HCT116 (cell line): ENCODE measurements around the gene MEX3B.

Source experiments
- ATF3 ChIP-seq: IDR thresholded peaks from 2 replicates; pipeline ENCODE4 v1.6.1; 2012
- CTCF ChIP-seq, 3 experiments: fragments of 200-600 bp in 1 of 3; sonication (generic) in 1 of 3; IDR thresholded peaks in 2 of 3; conservative IDR thresholded peaks in 1 of 3; 2 replicates each; pipeline ENCODE4 v1.5.1; 2012 to 2017; ENCODE audit warnings: low read depth in 2 of 3, low read length in 2 of 3, antibody characterized with exemption in 1 of 3, borderline replicate concordance in 1 of 3, control low read depth in 1 of 3, mild to moderate bottlenecking in 1 of 3, mixed read lengths in 1 of 3, mixed run types in 1 of 3, moderate library complexity in 1 of 3; ENCODE audit not compliant: insufficient read depth in 1 of 3
- EZH2 ChIP-seq: fragments of 200-600 bp; sonication (generic); IDR thresholded peaks from 2 replicates; pipeline ENCODE4 v1.6.1; 2017; ENCODE audit warnings: antibody characterized with exemption, mixed run types
- EZH2phosphoT487 ChIP-seq: fragments of 200-600 bp; IDR thresholded peaks from 2 replicates; pipeline ENCODE4 v1.6.1; 2018; ENCODE audit warnings: antibody characterized with exemption, borderline replicate concordance
- FOSL1 ChIP-seq: IDR thresholded peaks from 2 replicates; pipeline ENCODE4 v1.6.1; 2012; ENCODE audit warnings: low read depth
- JUND ChIP-seq: IDR thresholded peaks from 2 replicates; pipeline ENCODE4 v1.6.1; 2012
- MAX ChIP-seq: IDR thresholded peaks from 2 replicates; pipeline ENCODE4 v1.6.1; 2012
- POLR2A ChIP-seq: IDR thresholded peaks from 2 replicates; pipeline ENCODE4 v1.7.0; 2011; ENCODE audit warnings: borderline replicate concordance; ENCODE audit not compliant: insufficient read depth, insufficient read length; ENCODE audit errors: extremely low read depth
- POLR2AphosphoS5 ChIP-seq: IDR thresholded peaks from 2 replicates; pipeline ENCODE4 v1.6.1; 2011; ENCODE audit warnings: mild to moderate bottlenecking, low read depth, low read length, moderate library complexity
- RAD21 ChIP-seq: IDR thresholded peaks from 2 replicates; pipeline ENCODE4 v1.6.1; 2012; ENCODE audit warnings: low read depth, mild to moderate bottlenecking
- REST ChIP-seq: IDR thresholded peaks from 2 replicates; pipeline ENCODE4 v1.6.1; 2012; ENCODE audit warnings: low read depth
- SP1 ChIP-seq: IDR thresholded peaks from 2 replicates; pipeline ENCODE4 v1.6.1; 2012; ENCODE audit warnings: low read depth
- ZFX ChIP-seq: fragments of 450-650 bp; IDR thresholded peaks from 2 replicates; pipeline ENCODE4 v1.6.1; 2017

- TF ChIP-seq CTCF (IDR thresholded peaks at IDR 0.05 in 2 of 3, conservative IDR thresholded peaks at IDR 0.05 in 1 of 3; ENCODE audit: borderline replicate concordance in 1 of 3, insufficient read depth in 1 of 3, low read depth in 2 of 3, low read length in 2 of 3) (no peak), JUND (no peak), POLR2A (no peak), POLR2AphosphoS5 (no peak), EZH2 (no peak), SP1 (no peak), EZH2phosphoT487 (no peak), ATF3 (no peak), REST (no peak), MAX (no peak), FOSL1 (no peak), RAD21 (no peak), ZFX (no peak)
Measured at GRCh38 chr15:82036461-82036860, 9.4 kb downstream of the MEX3B start.
